ENCODE measurements around the gene KLHL40.

DNA sequence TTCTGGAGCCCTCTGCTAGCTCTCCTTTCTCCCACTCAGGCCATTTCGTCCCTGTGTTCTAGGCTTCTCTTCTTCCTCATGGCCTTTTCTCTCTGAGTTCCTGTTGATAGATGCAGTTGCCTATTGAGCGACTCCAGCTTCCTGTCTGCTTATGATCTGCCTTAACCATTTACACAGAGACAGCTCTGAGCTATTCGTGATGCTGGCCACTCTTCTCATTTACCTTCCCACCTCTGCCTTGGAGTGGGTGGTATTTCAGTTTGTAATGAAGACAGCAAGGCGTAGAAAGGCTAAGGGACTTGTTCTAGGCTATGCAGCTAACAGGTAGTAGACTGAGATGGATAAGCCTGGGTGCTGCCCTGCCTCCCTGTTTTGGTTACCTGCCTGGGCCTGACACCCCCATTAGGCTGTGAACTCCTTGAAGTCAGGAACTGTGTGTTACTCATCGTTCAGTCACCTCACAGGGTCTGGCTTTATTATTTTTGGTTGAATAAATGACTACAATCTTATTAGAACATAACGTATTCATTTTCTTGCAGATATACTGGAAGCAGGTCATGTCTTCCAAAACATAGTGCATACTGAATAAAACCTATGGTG lies 44.5 kb upstream of the KLHL40 start:
- TF ChIP-seq NCOA1 (IDR thresholded peaks at IDR 0.05; ENCODE audit: low read depth), result no peak
- TF ChIP-seq ZZZ3 (IDR thresholded peaks at IDR 0.05), result no peak
- TF ChIP-seq HDAC1 (IDR thresholded peaks at IDR 0.05), result no peak
- no peak for TF ChIP-seq MEF2A (IDR thresholded peaks at IDR 0.05; ENCODE audit: control insufficient read depth, low read depth, low read length)
